Stimulated activated CD4-positive, alpha-beta T cell treated with anti-CD3 and anti-CD28 coated beads, Interleukin-15, amount 100 ng/mL, for 48 hours (primary cell): ENCODE measurements around the gene NLGN2.
"Not testable (repeated sequence)": the region's sequence is repeated elsewhere in the genome, so short reads cannot be mapped to it uniquely, and the experiment has no call there.

Experiments used
- DNase-seq, 2 donors: peaks; one replicate each; pipeline ENCODE4 v3.0.0-alpha.2; 2020; ENCODE audit warnings: low read depth in 2 of 2

Gene NLGN2

DNA sequence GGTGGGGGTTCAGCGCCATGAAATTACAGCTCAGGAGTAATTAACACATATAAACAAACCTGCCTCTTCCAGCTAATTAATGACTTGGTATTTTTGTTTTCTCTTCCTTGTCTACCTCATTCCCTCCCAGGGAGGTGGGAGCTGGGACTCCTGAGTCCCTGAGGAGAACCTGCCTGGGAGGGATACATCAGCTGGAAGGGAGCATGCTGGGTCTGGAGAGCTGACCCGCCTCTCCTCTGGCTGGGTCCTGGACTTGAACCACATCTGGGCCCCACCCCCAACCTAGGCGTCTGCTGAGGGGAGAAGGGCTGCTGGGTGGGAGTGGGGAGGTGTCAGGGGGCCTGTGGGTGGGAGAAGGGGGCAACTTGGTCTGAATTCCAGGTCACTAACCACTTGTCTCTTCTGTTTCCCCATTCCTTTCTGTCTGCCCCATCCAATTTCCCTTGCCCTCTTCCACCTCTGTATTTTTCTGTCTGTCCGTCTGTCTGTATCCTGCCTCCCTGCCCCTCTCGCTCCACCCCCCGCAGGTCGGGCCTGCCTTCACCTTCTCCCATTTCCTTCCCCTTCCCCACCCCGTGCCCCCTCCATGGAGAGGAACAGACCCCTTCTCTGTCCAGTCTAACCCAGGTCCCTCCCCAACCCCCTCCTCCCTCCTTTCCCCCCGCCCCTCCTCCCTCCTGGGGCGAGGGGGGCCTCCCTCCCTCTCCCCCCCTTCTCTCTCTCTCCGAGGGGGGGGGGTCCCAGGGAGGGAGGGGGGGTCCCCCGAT, at the start of gene NLGN2:
Gene NLGN2, plus strand, starts transcription at position 361 of the 767 bp plus-strand sequence. CDS start 411 bp downstream, outside the sequence.
- no peak for DNase-seq

DNA sequence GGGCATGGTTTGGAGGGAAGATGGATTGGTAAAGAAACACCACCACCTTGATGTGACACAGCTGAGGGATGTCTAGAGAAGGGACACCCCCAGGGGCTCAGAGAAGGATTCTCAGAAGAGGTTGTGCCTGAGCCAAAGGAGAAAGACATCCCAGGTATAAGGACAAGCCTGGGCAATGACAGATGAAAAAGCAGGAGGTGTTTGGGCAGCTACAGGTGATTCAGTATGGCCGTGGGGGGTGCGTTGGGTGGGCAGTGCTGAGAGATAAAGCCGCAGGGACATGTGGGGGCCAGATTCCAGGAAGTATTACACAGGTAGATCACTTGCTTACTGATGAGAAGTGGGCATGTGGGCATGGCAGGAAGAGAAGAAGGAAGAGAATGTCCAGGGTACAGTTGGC, 45.7 kb upstream of the NLGN2 start:
- DNase-seq: no peak

DNA sequence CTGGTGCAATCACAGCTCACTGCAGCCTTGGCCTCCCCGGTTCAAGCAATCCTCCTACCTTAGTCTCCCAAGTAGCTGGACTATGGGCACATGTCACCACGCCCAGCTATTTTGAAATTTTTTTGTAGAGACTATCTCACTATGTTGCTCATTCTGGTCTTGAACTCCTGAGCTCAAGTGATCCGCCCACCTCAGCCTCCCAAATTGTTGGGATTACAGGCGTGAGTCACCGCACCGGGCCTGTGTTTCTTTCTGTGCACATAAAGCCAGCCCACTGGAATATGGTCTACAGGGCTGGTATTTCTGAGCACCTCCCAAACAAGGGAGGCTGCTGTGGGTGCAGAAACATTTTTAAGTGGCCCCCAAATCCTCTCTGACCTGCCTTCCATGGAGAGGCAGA, 44.3 kb upstream of the NLGN2 start:
- DNase-seq: no peak

DNA sequence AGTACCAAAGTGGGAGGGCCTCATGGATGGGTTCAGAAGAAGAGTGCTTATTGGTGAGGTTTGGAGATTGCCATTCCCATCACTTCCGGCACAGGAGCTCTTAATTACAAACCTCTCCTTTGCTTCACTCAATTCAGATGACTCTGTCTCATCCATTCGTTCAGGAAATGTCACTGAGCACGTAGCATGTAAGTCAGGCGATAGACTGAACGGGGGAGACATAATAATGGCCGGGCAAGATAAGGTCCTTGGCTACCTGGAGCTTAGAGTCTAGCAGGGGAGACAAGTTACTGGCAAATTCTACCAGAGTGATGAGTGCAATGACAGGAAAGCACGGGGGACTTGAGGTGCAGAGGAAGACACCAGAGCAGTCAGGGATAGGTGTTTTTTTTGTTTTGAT, 41.7 kb upstream of the NLGN2 start:
- not testable (repeated sequence) for DNase-seq

DNA sequence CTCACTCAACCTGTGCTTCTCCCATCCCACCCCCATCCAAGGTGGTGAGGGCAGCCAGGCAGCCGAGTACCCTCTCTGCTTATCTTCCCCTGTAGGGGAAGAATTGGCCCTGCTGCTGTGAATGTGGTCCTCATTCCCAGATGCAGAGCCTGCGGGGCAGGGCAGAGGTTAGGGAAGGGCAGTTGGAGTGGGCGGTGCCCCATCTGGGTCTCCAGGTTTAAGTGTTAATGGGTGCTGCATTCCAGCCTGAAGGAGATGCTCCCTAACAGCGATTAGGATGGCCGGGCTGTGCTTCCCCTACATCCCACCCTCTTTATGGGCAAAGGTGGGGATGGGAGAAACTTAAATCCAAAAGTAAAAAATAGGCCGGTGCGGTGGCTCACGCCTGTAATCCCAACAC, 40.6 kb upstream of the NLGN2 start:
- DNase-seq: no peak

DNA sequence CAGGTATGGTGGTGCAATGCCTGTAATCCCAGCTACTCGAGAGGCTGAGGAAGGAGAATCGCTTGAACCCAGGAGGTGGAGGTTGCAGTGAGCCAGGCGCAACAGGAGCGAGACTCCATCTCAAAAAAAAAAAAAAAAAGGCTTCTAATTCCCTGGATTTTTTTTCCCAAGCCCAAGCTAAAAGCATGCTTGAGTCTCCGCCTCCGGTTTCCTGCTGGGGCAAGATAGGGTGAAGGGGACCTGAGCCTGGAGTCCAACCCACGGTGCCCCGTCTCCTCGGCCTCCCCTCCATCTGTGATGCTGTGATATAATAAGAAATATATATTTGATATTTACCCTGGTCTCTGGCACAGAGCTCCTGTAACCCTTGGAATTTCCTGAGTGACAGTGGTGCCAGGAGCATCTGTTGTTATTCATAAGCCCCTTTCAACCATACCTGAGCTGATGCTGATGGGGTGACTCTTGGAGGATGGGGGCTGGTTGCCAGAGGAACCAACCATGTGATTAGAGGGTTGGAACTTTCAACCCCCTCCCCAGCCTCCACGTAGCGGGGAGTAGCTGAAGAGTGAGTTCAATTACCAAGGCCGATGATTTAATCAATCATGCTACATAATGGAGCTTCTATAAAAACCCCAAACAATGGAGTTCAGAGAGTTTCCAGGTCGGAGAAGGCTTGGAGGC, 39.6 kb upstream of the NLGN2 start:
- no peak for DNase-seq

DNA sequence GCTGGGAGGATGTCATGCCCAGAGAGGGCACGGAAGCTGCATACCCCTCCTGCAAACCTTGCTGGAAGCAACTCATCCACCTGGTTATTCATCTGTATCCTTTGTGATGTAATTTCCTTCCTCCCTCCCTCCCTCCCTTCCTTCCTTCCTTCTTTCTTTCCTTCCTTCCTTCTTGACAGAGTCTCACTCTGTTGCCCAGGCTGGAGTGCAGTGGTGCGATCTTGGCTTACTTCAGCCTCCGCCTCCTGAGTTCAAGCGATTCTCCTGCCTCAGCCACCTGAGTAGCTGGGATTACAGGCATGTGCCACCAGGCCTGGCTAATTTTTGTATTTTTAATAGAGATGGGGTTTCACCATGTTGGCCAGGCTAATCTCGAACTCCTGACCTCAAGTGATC, 39.0 kb upstream of the NLGN2 start:
- not testable (repeated sequence) for DNase-seq

DNA sequence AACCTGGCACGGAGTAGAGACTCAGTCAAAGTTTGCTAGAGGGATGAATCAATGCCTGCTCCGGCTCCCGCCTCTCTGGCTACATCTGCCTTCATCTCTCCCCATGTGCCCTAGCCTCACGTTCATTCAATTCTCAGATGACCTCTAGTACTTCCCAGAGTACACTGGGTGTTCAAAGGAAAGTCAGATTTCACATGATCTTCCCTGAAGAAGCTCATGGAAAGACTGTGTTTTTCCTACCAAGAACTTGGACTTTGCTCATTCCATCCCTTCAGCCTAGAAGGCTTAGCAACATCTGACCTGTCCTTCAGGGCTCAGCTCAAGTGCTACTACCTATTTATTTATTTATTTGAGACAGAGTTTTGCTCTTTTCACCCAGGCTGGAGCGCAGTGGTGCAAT, 37.8 kb upstream of the NLGN2 start:
- no peak for DNase-seq

DNA sequence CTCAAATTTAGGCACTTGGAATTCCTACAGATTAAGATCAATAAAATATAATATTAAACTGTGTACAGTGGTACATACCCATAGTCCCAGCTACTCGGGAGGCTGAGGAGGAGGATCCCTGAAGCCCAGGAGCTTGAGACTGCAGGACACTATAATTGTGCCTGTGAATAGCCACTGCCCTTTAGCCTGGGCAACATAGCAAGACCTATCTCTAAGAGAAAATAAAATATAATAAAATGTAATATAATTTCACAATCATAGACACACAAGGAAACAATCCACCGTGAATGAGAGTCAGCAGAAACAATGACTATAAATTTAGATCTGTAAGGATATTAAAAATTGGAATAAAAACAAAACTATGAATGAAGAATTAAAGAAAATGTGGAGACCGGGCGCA, 36.8 kb upstream of the NLGN2 start:
- no peak for DNase-seq

DNA sequence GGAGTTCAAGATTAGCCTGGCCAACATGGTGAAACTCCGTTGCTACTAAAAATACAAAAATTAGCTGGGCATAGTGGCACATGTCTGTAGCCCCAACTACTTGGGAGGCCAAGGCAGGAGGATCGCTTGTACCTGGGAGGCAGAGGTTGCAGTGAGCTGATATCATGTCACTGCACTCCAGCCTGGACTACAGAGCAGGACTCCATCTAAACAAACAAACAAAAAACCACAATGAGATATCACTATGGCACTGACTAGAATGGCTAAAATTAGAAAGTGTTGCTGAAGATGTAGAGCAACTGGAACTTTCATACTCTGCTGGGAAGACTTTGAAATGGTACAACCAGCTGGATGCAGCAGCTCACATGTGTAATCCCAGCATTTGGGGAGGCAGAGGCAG, 33.3 kb upstream of the NLGN2 start:
- DNase-seq: no peak

DNA sequence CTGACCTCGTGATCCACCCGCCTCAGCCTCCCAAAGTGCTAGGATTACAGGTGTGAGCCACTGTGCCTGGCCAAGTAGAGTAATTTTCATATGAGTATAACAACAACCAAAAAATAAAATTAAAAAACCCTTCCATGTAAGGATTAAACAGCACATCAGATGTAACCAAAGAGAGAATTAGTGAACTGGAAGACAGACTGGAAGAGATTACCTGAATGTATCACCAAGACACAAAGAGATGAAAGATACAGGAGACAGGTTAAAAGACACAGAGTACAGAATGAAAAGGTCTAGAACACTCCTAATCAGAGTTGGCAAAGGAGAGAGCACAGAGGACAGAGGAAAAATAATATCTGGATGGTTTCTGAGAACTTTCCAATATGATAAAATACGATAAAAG, 28.5 kb upstream of the NLGN2 start:
- no peak for DNase-seq

DNA sequence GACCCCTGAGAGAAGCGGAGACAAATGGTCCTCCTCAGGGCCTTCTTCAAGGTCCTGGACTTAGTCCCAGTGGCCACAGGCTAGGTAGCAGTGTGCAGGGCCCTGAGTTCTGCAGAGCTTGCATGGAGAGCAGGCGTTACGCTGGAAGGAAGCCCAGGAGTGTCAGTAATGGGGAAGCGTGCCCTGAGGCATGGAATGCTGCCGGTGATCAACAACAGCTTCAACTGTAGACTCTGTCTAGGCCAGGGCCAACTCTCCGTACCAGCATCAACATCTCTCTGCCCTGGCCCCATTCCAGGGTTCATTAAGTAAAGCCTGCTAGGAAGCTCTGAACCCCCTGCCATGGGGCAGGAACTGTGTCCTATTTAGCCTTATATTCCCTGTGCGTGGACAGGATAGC, 27.3 kb upstream of the NLGN2 start:
- no peak for DNase-seq

DNA sequence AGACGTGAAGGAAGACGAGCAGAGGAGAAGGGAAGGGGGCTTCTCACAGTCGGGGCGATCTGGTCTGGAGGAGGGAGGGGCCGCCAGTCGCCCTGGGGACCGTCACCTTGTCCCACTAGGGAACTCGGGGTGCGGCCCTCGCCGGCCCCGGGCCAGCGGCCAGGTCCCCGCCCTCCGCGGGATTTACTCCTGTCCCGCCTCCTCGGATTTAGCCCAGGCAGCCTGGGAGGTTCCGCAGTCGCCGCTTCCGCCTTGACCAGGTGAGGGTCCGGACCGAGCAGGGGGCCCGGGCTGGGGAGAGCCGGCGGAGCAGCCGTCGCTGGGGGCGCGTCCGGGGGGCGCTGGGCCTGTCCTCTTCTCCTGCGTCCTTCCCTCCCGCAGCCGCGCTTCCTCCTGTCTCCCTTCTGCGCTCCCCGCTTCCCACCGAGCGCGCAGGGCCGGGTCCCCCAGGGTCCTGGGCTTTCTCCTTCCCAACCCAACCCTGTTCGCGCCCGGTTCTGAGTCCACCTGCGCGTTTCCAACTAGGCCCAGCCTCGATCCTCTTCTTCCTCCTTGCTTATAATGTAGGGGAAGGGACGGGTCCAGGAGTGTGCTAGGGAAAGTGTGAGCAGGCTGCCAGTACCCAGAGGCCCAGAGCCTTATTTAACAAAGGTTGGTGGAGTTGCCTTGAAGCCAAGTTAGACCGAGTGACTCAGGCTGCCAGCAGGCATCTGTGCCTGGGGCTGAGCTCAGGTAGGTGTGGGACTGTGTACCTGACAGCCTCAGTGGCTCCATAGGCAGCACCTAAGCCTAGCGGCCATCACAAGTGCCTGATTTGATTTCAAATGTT, 26.6 kb upstream of the NLGN2 start, which contains the start of gene TNK1:
Gene TNK1, plus strand, starts transcription at position 235 of the 829 bp plus-strand sequence. CDS start 1,838 bp downstream, outside the sequence.
- DNase-seq: no peak

DNA sequence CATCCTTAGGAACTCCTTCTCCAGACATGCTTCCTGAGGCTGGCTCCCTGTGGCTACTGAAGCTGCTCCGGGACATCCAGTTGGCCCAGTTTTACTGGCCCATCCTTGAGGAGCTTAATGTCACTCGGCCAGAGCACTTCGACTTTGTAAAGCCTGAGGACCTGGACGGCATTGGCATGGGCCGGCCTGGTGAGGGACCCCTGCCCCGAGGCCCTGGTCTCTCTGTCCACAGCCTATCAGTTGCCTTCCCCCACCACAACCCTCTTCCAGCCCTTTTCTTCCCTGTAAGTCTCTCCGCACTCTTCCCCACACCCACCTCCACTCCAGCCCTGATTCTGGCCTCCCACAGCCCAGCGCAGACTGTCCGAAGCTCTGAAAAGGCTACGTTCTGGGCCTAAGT, 24.7 kb upstream of the NLGN2 start:
- DNase-seq: no peak

DNA sequence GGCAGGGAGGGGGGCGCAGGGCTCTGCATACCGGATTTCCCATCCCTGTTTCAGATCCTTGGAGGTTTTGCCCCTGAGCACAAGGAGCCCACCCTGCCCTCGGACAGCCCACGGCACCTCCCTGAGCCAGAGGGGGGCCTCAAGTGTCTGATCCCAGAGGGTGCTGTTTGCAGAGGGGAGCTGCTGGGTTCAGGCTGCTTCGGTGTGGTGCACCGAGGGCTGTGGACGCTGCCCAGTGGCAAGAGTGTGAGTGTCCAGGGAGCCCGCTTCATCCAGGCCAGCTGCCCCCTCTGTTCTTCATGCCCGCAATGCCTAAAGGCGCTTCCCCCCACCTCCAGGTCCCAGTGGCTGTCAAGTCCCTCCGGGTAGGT, 24.3 kb upstream of the NLGN2 start:
- no peak for DNase-seq

DNA sequence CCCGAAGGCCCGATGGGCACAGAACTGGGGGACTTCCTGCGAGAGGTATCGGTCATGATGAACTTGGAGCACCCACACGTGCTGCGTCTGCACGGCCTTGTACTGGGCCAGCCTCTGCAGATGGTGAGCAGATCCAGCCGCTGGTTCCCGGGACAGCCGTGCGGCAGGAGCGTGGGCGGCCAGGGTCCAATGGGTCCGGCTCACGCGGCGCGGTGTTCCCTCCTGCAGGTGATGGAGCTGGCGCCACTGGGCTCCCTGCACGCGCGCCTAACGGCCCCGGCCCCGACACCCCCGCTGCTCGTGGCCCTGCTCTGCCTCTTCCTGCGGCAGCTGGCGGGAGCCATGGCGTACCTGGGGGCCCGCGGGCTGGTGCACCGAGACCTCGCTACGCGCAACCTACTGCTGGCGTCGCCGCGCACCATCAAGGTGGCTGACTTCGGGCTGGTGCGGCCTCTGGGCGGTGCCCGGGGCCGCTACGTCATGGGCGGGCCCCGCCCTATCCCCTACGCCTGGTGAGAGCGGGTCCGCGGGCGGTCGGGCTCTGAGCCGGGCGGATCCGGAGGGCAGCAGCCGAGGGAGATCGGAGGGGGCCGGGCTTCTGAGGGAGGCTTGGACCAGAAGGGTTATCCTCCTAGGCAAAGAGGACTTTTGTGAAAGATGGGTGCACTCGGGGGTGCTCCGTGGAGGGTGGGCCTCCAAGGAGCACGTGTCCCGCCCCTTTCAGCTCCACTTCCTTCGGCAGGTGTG, 23.7 kb upstream of the NLGN2 start:
- peak; percentile 42 to 69 for DNase-seq

DNA sequence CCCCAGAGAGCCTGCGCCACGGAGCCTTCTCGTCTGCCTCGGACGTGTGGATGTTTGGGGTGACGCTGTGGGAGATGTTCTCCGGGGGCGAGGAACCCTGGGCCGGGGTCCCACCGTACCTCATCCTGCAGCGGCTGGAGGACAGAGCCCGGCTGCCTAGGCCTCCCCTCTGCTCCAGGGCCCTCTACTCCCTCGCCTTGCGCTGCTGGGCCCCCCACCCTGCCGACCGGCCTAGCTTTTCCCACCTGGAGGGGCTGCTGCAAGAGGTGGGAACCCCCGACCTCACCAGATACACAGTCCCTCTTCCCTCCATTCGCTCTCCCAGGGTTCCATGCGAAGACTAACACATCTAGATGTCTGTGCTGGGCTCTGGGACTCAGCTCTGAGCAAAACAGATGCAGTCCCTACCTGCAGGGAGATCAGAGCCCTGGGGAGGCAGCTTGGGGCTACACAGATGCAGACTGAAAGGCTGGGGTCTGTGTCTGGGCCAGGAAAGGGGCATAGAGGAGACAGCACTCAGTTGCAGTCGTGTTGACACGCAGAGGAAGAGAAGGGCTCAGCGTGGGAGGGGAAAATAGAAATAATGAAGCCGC, 23.1 kb upstream of the NLGN2 start:
- DNase-seq: no peak

DNA sequence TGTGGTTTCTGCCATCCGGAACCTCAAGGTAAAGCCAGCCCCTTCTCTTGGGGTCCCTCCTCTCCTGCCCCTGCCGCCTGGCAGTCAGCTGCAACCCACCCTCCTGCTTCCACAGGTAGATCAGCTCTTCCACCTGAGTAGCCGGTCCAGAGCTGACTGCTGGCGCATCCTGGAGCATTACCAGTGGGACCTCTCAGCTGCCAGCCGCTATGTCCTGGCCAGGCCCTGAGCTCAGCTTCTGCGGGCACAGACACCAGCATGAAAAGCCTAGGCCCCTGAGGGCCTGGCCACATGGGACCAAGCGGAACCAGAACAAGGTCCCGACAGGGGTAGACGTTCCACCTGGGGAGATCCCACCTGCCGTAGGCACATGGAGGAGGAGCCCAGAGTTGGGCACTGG, 18.8 kb upstream of the NLGN2 start:
- DNase-seq: no peak

DNA sequence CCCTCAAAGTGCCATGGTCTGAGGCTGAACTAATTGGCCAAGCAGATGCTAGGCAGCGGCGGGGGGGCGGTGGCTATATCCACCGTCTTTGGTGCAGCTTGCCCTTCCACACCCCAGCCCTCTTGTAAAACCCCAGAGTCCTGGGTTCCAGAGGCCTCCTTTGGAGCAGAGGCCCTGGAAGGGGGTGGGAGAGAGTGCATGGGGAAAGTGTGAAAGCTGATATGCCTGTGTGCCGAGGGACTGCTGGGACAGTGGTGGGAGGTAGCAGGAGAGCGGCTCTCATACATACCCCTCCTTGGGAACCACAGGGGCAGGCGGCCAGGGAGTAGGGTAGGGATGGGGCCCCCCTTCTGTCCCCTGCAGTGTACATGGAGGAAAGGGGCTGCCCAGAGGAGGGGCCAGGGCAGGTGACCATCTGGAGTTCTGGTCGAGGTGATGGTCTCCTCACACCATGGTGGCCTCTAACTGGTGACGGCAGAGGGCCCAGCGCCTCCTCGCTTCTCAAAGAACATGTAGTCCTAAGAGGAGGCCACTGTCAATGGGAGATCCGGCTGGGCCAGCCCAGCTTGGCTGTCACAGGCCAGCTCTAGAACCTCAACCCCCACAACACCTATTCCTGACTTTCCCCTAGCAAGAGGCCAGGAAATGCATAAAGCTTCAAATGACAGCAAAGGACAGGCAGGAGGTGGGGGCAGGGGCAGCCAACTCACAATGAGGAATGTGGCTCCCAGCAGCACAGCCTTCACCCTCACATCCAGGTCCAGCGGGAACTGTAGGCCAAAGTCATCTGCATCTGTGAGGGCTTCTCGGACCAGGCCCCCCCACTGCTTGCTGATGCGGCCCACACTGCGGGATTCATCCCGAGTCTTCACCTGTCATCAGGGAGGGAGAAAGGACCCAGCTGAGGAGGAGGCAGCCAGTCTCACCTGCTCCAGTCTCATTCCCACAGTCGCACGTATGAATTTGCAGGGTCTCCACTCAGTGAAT, 17.4 kb upstream of the NLGN2 start:
- no peak for DNase-seq

DNA sequence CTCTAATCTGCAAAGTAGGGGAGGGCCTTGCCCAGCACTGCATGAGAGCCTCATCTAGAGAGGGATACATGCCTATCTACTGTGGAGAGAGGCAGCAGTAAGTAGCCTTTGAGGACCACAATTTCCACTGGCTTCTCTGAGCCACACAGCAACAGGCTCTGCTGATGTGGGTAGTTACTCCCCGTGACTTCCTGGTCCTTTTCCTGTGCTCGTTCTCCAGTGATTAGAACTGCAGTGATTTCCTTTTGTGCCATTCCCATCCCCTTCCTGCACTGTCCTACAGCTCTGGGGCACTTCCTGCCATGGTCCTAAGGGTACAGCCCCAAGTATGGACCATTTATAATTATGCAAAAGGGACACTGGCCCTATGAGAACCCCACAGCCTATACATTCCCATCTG, 16.3 kb upstream of the NLGN2 start:
- DNase-seq: no peak
